Measurements from ENCODE around the gene SHROOM3.

SHROOM3 gene

GRCh38 chr4:76795243-76795642, 360.2 kb downstream of the SHROOM3 start:
- TF ChIP-seq, protein P1, sequence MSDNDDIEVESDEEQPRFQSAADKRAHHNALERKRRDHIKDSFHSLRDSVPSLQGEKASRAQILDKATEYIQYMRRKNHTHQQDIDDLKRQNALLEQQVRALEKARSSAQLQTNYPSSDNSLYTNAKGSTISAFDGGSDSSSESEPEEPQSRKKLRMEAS (IDR thresholded peaks at IDR 0.05; ENCODE audit: low read depth, low read length) = no peak
- TF ChIP-seq MYC (IDR thresholded peaks at IDR 0.05; ENCODE audit: low read depth, low read length) (no peak), POLR2A (IDR thresholded peaks at IDR 0.05; ENCODE audit: extremely low read depth, insufficient read length) (no peak)
- TF ChIP-seq, protein P2, sequence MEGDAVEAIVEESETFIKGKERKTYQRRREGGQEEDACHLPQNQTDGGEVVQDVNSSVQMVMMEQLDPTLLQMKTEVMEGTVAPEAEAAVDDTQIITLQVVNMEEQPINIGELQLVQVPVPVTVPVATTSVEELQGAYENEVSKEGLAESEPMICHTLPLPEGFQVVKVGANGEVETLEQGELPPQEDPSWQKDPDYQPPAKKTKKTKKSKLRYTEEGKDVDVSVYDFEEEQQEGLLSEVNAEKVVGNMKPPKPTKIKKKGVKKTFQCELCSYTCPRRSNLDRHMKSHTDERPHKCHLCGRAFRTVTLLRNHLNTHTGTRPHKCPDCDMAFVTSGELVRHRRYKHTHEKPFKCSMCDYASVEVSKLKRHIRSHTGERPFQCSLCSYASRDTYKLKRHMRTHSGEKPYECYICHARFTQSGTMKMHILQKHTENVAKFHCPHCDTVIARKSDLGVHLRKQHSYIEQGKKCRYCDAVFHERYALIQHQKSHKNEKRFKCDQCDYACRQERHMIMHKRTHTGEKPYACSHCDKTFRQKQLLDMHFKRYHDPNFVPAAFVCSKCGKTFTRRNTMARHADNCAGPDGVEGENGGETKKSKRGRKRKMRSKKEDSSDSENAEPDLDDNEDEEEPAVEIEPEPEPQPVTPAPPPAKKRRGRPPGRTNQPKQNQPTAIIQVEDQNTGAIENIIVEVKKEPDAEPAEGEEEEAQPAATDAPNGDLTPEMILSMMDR (IDR thresholded peaks at IDR 0.05; ENCODE audit: low read depth, low read length) = no peak
- no peak overlapping the region for H3K4me3 ChIP-seq (ENCODE audit: low read depth, low read length)
- DNase-seq (ENCODE audit: low read depth) = no peak

DNA sequence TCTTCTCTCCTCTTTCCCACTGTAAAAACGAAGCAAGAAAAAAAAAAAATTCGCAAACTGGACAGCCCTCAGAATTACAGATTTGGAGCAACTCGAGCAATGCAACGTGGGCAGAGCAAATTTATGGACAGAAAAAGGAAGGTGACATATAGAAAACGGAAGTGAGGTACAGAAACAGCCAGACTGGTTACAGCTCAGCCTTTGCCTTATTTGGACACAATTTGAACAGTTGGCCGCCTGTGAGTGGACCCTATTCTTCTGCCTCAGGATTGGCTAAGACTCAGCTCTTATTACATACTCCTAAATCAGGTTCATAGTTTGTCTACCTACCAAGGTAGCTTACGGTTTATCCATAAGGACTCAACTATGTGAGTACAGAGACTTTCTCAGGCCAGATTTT, 364.1 kb downstream of the SHROOM3 start:
- H3K4me3 ChIP-seq (ENCODE audit: low read depth, low read length) = no peak overlapping the region
- TF ChIP-seq, protein P1 (IDR thresholded peaks at IDR 0.05; ENCODE audit: low read depth, low read length) = no peak
- TF ChIP-seq, protein P2 (IDR thresholded peaks at IDR 0.05; ENCODE audit: low read depth, low read length) = no peak
- TF ChIP-seq POLR2A (IDR thresholded peaks at IDR 0.05; ENCODE audit: extremely low read depth, insufficient read length) (no peak), MYC (IDR thresholded peaks at IDR 0.05; ENCODE audit: low read depth, low read length) (no peak)
- DNase-seq (ENCODE audit: low read depth) = peak; percentile 2

DNA sequence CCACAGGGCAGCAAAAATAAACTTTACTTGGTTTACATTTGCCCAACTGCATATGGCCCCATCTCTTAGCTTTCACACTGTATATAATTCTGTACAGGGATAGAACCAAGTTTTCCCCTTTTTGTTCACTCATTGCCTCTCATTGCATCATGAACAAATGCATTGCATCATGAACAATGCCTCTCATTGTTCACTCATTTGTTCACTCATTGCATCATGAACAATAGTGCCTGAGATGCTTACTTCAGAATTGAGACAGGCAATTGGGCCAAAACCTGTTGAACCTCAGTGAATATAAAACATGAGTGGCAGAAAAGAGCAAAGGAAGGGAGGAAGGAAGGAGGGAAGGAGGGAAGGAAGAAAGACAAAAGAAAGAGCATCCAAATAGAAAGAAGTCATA, 364.7 kb downstream of the SHROOM3 start:
- no peak for TF ChIP-seq POLR2A (IDR thresholded peaks at IDR 0.05; ENCODE audit: extremely low read depth, insufficient read length)
- TF ChIP-seq, protein P2 (IDR thresholded peaks at IDR 0.05; ENCODE audit: low read depth, low read length) = no peak
- TF ChIP-seq MYC (IDR thresholded peaks at IDR 0.05; ENCODE audit: low read depth, low read length) = no peak
- TF ChIP-seq, protein P1 (IDR thresholded peaks at IDR 0.05; ENCODE audit: low read depth, low read length) = no peak
- H3K4me3 ChIP-seq (ENCODE audit: low read depth, low read length) = no peak overlapping the region
- no peak for DNase-seq (ENCODE audit: low read depth)

- no peak overlapping the region for H3K4me3 ChIP-seq (ENCODE audit: low read depth, low read length)
- DNase-seq (ENCODE audit: low read depth) = no peak
- TF ChIP-seq, protein P2 (IDR thresholded peaks at IDR 0.05; ENCODE audit: low read depth, low read length) = no peak
- TF ChIP-seq, protein P1 (IDR thresholded peaks at IDR 0.05; ENCODE audit: low read depth, low read length) = no peak
- no peak for TF ChIP-seq MYC (IDR thresholded peaks at IDR 0.05; ENCODE audit: low read depth, low read length)
- no peak for TF ChIP-seq POLR2A (IDR thresholded peaks at IDR 0.05; ENCODE audit: extremely low read depth, insufficient read length)
These were observed 365.9 kb downstream of the SHROOM3 start for GRCh38 chr4:76800902-76801301.

GRCh38 chr4:76801621-76802235, 366.7 kb downstream of the SHROOM3 start:
- TF ChIP-seq, protein P2 (IDR thresholded peaks at IDR 0.05; ENCODE audit: low read depth, low read length) = no peak
- TF ChIP-seq MYC (IDR thresholded peaks at IDR 0.05; ENCODE audit: low read depth, low read length) (no peak), POLR2A (IDR thresholded peaks at IDR 0.05; ENCODE audit: extremely low read depth, insufficient read length) (no peak)
- TF ChIP-seq, protein P1 (IDR thresholded peaks at IDR 0.05; ENCODE audit: low read depth, low read length) = no peak
- H3K4me3 ChIP-seq (ENCODE audit: low read depth, low read length) = no peak overlapping the region
- DNase-seq (ENCODE audit: low read depth) = no peak

Data from NB4 (cell line).